ENCODE data around the gene CSNK2B. TPM values are rescaled to one million over a fixed set of nuclear protein-coding genes. Genes with fewer than 3 reads are reported as not detected.

Gene CSNK2B
- polyA plus RNA-seq, 4 donors: 185 to 231 (median 206) TPM

GRCh38 chr6:31715022-31715958 lies 49.4 kb downstream of the CSNK2B start, which contains the start of gene LY6G6D:
LY6G6D (plus strand) TSS chr6:31715348; CDS start chr6:31715356, 8 bp downstream.
- DNase-seq: no peak
- no peaks in the 10 kb centered on the region for H3K27me3 ChIP-seq (ENCODE audit: control insufficient read depth in 3 of 3, insufficient read depth in 3 of 3, low read length in 3 of 3)
- WGBS, 3 donors: 77 to 92% (median 87%) methylated on average over 12 to 16 of the region's 16 CpGs
- H3K27ac ChIP-seq (ENCODE audit: low read depth in 1 of 3, low read length in 2 of 3): peak within 1 kb of the TSS in 1 of 3 donors; percentile 51
- no peak for FAIRE-seq
- no peaks in the 10 kb centered on the region for H3K9me3 ChIP-seq (ENCODE audit: control insufficient read depth in 2 of 2, insufficient read depth in 1 of 2, low read depth in 1 of 2, low read length in 1 of 2)
- no peak within 1 kb of the TSS for H3K4me3 ChIP-seq (ENCODE audit: low read depth in 1 of 3, low read length in 3 of 3)
- no peaks in the 10 kb centered on the region for H3K36me3 ChIP-seq (ENCODE audit: control insufficient read depth in 3 of 3, insufficient read depth in 2 of 3, low read depth in 1 of 3, low read length in 3 of 3)
- peaks cover 0 to 37% (median 4%) of the 10 kb centered on the region in 3 donors for H3K4me1 ChIP-seq (ENCODE audit: control insufficient read depth in 3 of 3, insufficient read depth in 2 of 3, low read depth in 1 of 3, low read length in 2 of 3)

GRCh38 chr6:31717499-31718222 lies 51.8 kb downstream of the CSNK2B start:
- Histone ChIP-seq H3K27me3 (ENCODE audit: control insufficient read depth in 3 of 3, insufficient read depth in 3 of 3, low read length in 3 of 3) (no peaks in the 10 kb centered on the region), H3K9me3 (ENCODE audit: control insufficient read depth in 2 of 2, insufficient read depth in 1 of 2, low read depth in 1 of 2, low read length in 1 of 2) (no peaks in the 10 kb centered on the region), H3K27ac (ENCODE audit: low read depth in 1 of 3, low read length in 2 of 3) (no peak overlapping the region), H3K4me1 (ENCODE audit: control insufficient read depth in 3 of 3, insufficient read depth in 2 of 3, low read depth in 1 of 3, low read length in 2 of 3) (peaks cover 0 to 30% (median 0%) of the 10 kb centered on the region in 3 donors), H3K36me3 (ENCODE audit: control insufficient read depth in 3 of 3, insufficient read depth in 2 of 3, low read depth in 1 of 3, low read length in 3 of 3) (no peaks in the 10 kb centered on the region), H3K4me3 (ENCODE audit: low read depth in 1 of 3, low read length in 3 of 3) (no peak overlapping the region)
- FAIRE-seq (no peak), DNase-seq (no peak)
- 75 to 87% (median 80%) methylated on average over 10 of the region's 10 CpGs for WGBS, 3 donors

- H3K9me3 ChIP-seq (ENCODE audit: control insufficient read depth in 2 of 2, insufficient read depth in 1 of 2, low read depth in 1 of 2, low read length in 1 of 2): no peaks in the 10 kb centered on the region
- no peak for FAIRE-seq
- H3K27ac ChIP-seq (ENCODE audit: low read depth in 1 of 3, low read length in 2 of 3): no peak overlapping the region
- no peaks in the 10 kb centered on the region for H3K27me3 ChIP-seq (ENCODE audit: control insufficient read depth in 3 of 3, insufficient read depth in 3 of 3, low read length in 3 of 3)
- no peak overlapping the region for H3K4me3 ChIP-seq (ENCODE audit: low read depth in 1 of 3, low read length in 3 of 3)
- DNase-seq: peak; percentile 69 to 72
- 6 to 64% (median 44%) methylated on average over 1 of the region's 1 CpG for WGBS, 3 donors
- H3K36me3 ChIP-seq (ENCODE audit: control insufficient read depth in 3 of 3, insufficient read depth in 2 of 3, low read depth in 1 of 3, low read length in 3 of 3): peaks cover 0 to under 1% (median 0%) of the 10 kb centered on the region in 3 donors
- peaks cover 0 to 30% (median 0%) of the 10 kb centered on the region in 3 donors for H3K4me1 ChIP-seq (ENCODE audit: control insufficient read depth in 3 of 3, insufficient read depth in 2 of 3, low read depth in 1 of 3, low read length in 2 of 3)
Measured at GRCh38 chr6:31718265-31718664, 52.4 kb downstream of the CSNK2B start.

DNA sequence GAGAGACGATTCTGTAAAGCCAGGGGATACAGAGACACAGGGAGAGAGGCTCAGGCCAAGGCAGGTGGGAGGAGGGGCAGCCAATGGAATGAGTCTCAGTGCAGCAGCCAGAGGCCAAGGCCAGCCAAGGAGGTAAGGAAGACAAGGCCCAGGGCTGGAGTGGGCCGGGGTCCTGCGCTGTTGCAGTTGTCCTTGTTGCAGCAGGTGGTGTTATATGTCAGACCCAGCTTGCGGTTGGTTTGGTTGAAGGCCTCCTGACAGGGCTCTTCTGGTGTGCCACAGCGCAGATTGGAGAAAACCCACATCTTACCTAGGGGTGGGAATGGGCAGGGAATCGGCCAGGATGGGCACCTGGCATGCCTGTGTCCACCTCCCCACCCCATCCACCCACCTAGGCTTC lies 53.1 kb downstream of the CSNK2B start:
- Histone ChIP-seq H3K27ac (ENCODE audit: low read depth in 1 of 3, low read length in 2 of 3) (no peak overlapping the region), H3K4me1 (ENCODE audit: control insufficient read depth in 3 of 3, insufficient read depth in 2 of 3, low read depth in 1 of 3, low read length in 2 of 3) (peaks cover 0 to 22% (median 0%) of the 10 kb centered on the region in 3 donors), H3K9me3 (ENCODE audit: control insufficient read depth in 2 of 2, insufficient read depth in 1 of 2, low read depth in 1 of 2, low read length in 1 of 2) (no peaks in the 10 kb centered on the region), H3K36me3 (ENCODE audit: control insufficient read depth in 3 of 3, insufficient read depth in 2 of 3, low read depth in 1 of 3, low read length in 3 of 3) (peaks cover 0 to 4% (median 0%) of the 10 kb centered on the region in 3 donors), H3K27me3 (ENCODE audit: control insufficient read depth in 3 of 3, insufficient read depth in 3 of 3, low read length in 3 of 3) (no peaks in the 10 kb centered on the region), H3K4me3 (ENCODE audit: low read depth in 1 of 3, low read length in 3 of 3) (no peak overlapping the region)
- FAIRE-seq (no peak), DNase-seq (no peak)
- WGBS, 3 donors: 71 to 83% (median 78%) methylated on average over 6 of the region's 6 CpGs

Other genes starting within 250 kb of the CSNK2B start
- gene MICB, start 167.9 kb upstream of the CSNK2B start, polyA plus RNA-seq: 1 to 10 TPM in 3 of 4 donors, under 1 TPM in 1; 0.69 to 6.1 (median 2.0) TPM
- not detected for gene MCCD1, start 137.1 kb upstream of the CSNK2B start, polyA plus RNA-seq
- 100 to 1,000 TPM; 307 to 440 (median 358) TPM for gene DDX39B, start 124.1 kb upstream of the CSNK2B start, polyA plus RNA-seq
- 1 to 10 TPM in 3 of 4 donors, under 1 TPM in 1; 0.81 to 6.3 (median 1.9) TPM for gene ATP6V1G2, start 119.5 kb upstream of the CSNK2B start, polyA plus RNA-seq
- gene NFKBIL1, start 118.5 kb upstream of the CSNK2B start, polyA plus RNA-seq: 10 to 100 TPM; 26.2 to 47.3 (median 31.8) TPM
- gene LTA, start 93.8 kb upstream of the CSNK2B start, polyA plus RNA-seq: 1 to 10 TPM in 1 of 4 donors, under 1 TPM in 1, not detected in 2; 0.24 to 1.0 TPM
- gene TNF, start 90.5 kb upstream of the CSNK2B start, polyA plus RNA-seq: under 1 TPM in 3 of 4 donors, not detected in 1; 0.18 to 0.59 (median 0.45) TPM
- gene LTB, start 83.7 kb upstream of the CSNK2B start, polyA plus RNA-seq: 10 to 100 TPM in 1 of 4 donors, 1 to 10 TPM in 3; 4.0 to 19.7 (median 8.0) TPM
- 10 to 100 TPM in 2 of 4 donors, 1 to 10 TPM in 2; 3.1 to 37.0 (median 14.5) TPM for gene LST1, start 79.8 kb upstream of the CSNK2B start, polyA plus RNA-seq
- gene NCR3, start 73.1 kb upstream of the CSNK2B start, polyA plus RNA-seq: 1 to 10 TPM in 1 of 4 donors, under 1 TPM in 1, not detected in 2; 0.33 to 1.4 TPM
- gene AIF1, start 50.8 kb upstream of the CSNK2B start, polyA plus RNA-seq: 100 to 1,000 TPM in 1 of 4 donors, 10 to 100 TPM in 2, 1 to 10 TPM in 1; 5.6 to 102 (median 48.9) TPM
- 100 to 1,000 TPM in 1 of 4 donors, 10 to 100 TPM in 3; 54.6 to 104 (median 74.4) TPM for gene PRRC2A, start 45.4 kb upstream of the CSNK2B start, polyA plus RNA-seq
- gene BAG6, start 13.4 kb upstream of the CSNK2B start, polyA plus RNA-seq: 100 to 1,000 TPM; 193 to 381 (median 284) TPM
- gene APOM, start 10.2 kb upstream of the CSNK2B start, polyA plus RNA-seq: 10 to 100 TPM in 1 of 4 donors, 1 to 10 TPM in 3; 7.2 to 32.8 (median 8.2) TPM
- 10 to 100 TPM; 17.3 to 29.1 (median 23.2) TPM for gene C6orf47, start 5.3 kb upstream of the CSNK2B start, polyA plus RNA-seq
- gene GPANK1, start 1.1 kb upstream of the CSNK2B start, polyA plus RNA-seq: 10 to 100 TPM; 14.8 to 30.2 (median 21.7) TPM
- gene LY6G5B, start 3.9 kb downstream of the CSNK2B start, polyA plus RNA-seq: 10 to 100 TPM in 1 of 4 donors, 1 to 10 TPM in 3; 3.8 to 16.5 (median 4.2) TPM
- 1 to 10 TPM; 2.6 to 3.8 (median 3.1) TPM for gene LY6G5C, start 15.0 kb downstream of the CSNK2B start, polyA plus RNA-seq
- 10 to 100 TPM; 34.6 to 63.8 (median 50.3) TPM for gene ABHD16A, start 37.2 kb downstream of the CSNK2B start, polyA plus RNA-seq
- under 1 TPM in 1 of 4 donors, not detected in 3; 0.12 TPM for gene LY6G6F, start 40.8 kb downstream of the CSNK2B start, polyA plus RNA-seq
- under 1 TPM in 1 of 4 donors, not detected in 3; 0.22 TPM for gene LY6G6D, start 49.3 kb downstream of the CSNK2B start, polyA plus RNA-seq
- gene LY6G6C, start 55.7 kb downstream of the CSNK2B start, polyA plus RNA-seq: under 1 TPM in 1 of 4 donors, not detected in 3; 0.18 TPM
- gene MPIG6B, start 57.3 kb downstream of the CSNK2B start, polyA plus RNA-seq: under 1 TPM in 2 of 4 donors, not detected in 2; 0.13 to 0.59 TPM
- gene DDAH2, start 63.2 kb downstream of the CSNK2B start, polyA plus RNA-seq: 10 to 100 TPM; 64.4 to 89.7 (median 76.1) TPM
- gene CLIC1, start 70.5 kb downstream of the CSNK2B start, polyA plus RNA-seq: 100 to 1,000 TPM; 400 to 576 (median 535) TPM
- gene MSH5, start 73.9 kb downstream of the CSNK2B start, polyA plus RNA-seq: 10 to 100 TPM in 2 of 4 donors, 1 to 10 TPM in 2; 1.6 to 53.1 (median 9.2) TPM
- 10 to 100 TPM in 1 of 4 donors, 1 to 10 TPM in 3; 1.4 to 15.5 (median 4.6) TPM for gene SAPCD1, start 96.6 kb downstream of the CSNK2B start, polyA plus RNA-seq
- 10 to 100 TPM in 1 of 4 donors, 1 to 10 TPM in 3; 2.9 to 11.9 (median 6.4) TPM for gene VWA7, start 111.2 kb downstream of the CSNK2B start, polyA plus RNA-seq
- 10 to 100 TPM; 19.9 to 42.4 (median 24.2) TPM for gene VARS1, start 129.7 kb downstream of the CSNK2B start, polyA plus RNA-seq
- gene LSM2, start 140.9 kb downstream of the CSNK2B start, polyA plus RNA-seq: 10 to 100 TPM; 27.3 to 90.2 (median 39.3) TPM
- 1 to 10 TPM in 2 of 4 donors, under 1 TPM in 2; 0.27 to 2.6 (median 1.1) TPM for gene HSPA1L, start 149.2 kb downstream of the CSNK2B start, polyA plus RNA-seq
- 10 to 100 TPM in 3 of 4 donors, 1 to 10 TPM in 1; 9.7 to 49.6 (median 25.7) TPM for gene HSPA1A, start 149.5 kb downstream of the CSNK2B start, polyA plus RNA-seq
- gene HSPA1B, start 161.7 kb downstream of the CSNK2B start, polyA plus RNA-seq: 100 to 1,000 TPM in 1 of 4 donors, 10 to 100 TPM in 3; 16.5 to 130 (median 35.0) TPM
- gene NEU1, start 196.7 kb downstream of the CSNK2B start, polyA plus RNA-seq: 100 to 1,000 TPM in 1 of 4 donors, 10 to 100 TPM in 3; 24.8 to 466 (median 37.4) TPM
- gene SLC44A4, start 212.9 kb downstream of the CSNK2B start, polyA plus RNA-seq: 100 to 1,000 TPM in 3 of 4 donors, 10 to 100 TPM in 1; 82.3 to 215 (median 130) TPM
- 10 to 100 TPM; 27.8 to 50.3 (median 37.4) TPM for gene EHMT2, start 231.6 kb downstream of the CSNK2B start, polyA plus RNA-seq
- 10 to 100 TPM in 1 of 4 donors, 1 to 10 TPM in 3; 1.6 to 12.5 (median 5.2) TPM for gene ZBTB12, start 236.0 kb downstream of the CSNK2B start, polyA plus RNA-seq

Measured in small intestine (tissue), 7 donors.